OCI-LY7 (cell line): ENCODE results near the gene PLD4. TPM values are rescaled to one million over a fixed set of nuclear protein-coding genes. Genes with fewer than 3 reads are reported as not detected.

Experiments
- BruUV-seq: library from RNA; stranded (reverse); fragments of 400-500 nt; replicated peaks from 2 replicates; lab custom pipeline; 2021; lab: Mats Ljungman, UMichigan
- CTCF ChIA-PET: fragments of 300-600 bp; sonication (Branson Sonifier 250); formaldehyde crosslinking; loops from one replicate; lab custom pipeline; 2022; ENCODE audit warnings: antibody characterized with exemption; ENCODE audit not compliant: unreplicated experiment; lab: Charles Lee
- POLR2A ChIA-PET: fragments of 300-600 bp; sonication (Branson Sonifier 250); formaldehyde crosslinking; loops from one replicate; lab custom pipeline; 2022; ENCODE audit warnings: antibody characterized with exemption; lab: Charles Lee
- DNase-seq: peaks from one replicate; pipeline ENCODE4 v3.0.0-alpha.2; 2015; ENCODE audit warnings: low spot score
- H2AFZ ChIP-seq: fragments of 200-600 bp; sonication (generic), shearing (Covaris generic); 2 replicates; pipeline ENCODE4 v1.6.1; 2014; ENCODE audit warnings: mild to moderate bottlenecking, antibody characterized with exemption, low read length, moderate library complexity
- H3K27ac ChIP-seq: fragments of 200-600 bp; sonication (generic); 2 replicates; pipeline ENCODE4 v1.5.1; 2014; ENCODE audit warnings: mixed run types, low read depth, mild to moderate bottlenecking, moderate library complexity, low read length, inconsistent platforms; ENCODE audit not compliant: poor library complexity, severe bottlenecking
- H3K36me3 ChIP-seq: fragments of 200-600 bp; sonication (generic); 2 replicates; pipeline ENCODE4 v1.6.1; 2014; ENCODE audit warnings: mild to moderate bottlenecking, antibody characterized with exemption, low read length, moderate library complexity, mixed read lengths; ENCODE audit not compliant: insufficient read depth
- H3K4me1 ChIP-seq: fragments of 200-600 bp; sonication (generic); 2 replicates; pipeline ENCODE4 v1.5.1; 2014; ENCODE audit warnings: mild to moderate bottlenecking, low read length; ENCODE audit not compliant: insufficient read depth, poor library complexity, severe bottlenecking
- H3K4me2 ChIP-seq: fragments of 200-600 bp; sonication (generic); 2 replicates; pipeline ENCODE4 v1.6.1; 2014; ENCODE audit warnings: mild to moderate bottlenecking, low read length
- H3K4me3 ChIP-seq: fragments of 200-600 bp; sonication (generic); 2 replicates; pipeline ENCODE4 v1.5.1; 2014; ENCODE audit warnings: mild to moderate bottlenecking, low read depth, low read length; ENCODE audit not compliant: poor library complexity, severe bottlenecking
- H3K79me2 ChIP-seq: fragments of 200-600 bp; sonication (generic); 2 replicates; pipeline ENCODE4 v1.6.1; 2016; ENCODE audit warnings: low read depth, mild to moderate bottlenecking, low read length, moderate library complexity, mixed read lengths; ENCODE audit not compliant: insufficient read depth
- H3K9me2 ChIP-seq: fragments of 200-600 bp; sonication (generic); 2 replicates; pipeline ENCODE4 v1.6.1; 2016; ENCODE audit warnings: mild to moderate bottlenecking, low read length, mixed read lengths; ENCODE audit not compliant: insufficient read depth
- H3K9me3 ChIP-seq: fragments of 200-600 bp; sonication (generic); 2 replicates; pipeline ENCODE4 v1.6.1; 2014; ENCODE audit warnings: mild to moderate bottlenecking, mixed run types, low read length, mixed read lengths
- H4K20me1 ChIP-seq: fragments of 200-600 bp; sonication (generic); 2 replicates; pipeline ENCODE4 v1.6.1; 2014; ENCODE audit warnings: mild to moderate bottlenecking, antibody characterized with exemption, low read length, moderate library complexity, mixed read lengths; ENCODE audit not compliant: insufficient read depth
- EZH2phosphoT487 ChIP-seq: fragments of 200-600 bp; sonication (generic); IDR thresholded peaks from 2 replicates; pipeline ENCODE4 v1.6.1; 2018; ENCODE audit warnings: low read depth, borderline replicate concordance, mild to moderate bottlenecking, mixed run types, antibody characterized with exemption, low read length, moderate library complexity, mixed read lengths
- intact Hi-C: fragments of 100-400 bp; cut with micrococcal nuclease; formaldehyde crosslinking; loops from one replicate; pipeline ENCODE4 v1.10.0; 2022; ENCODE audit not compliant: unreplicated experiment
- total RNA-seq, 2 experiments: library from RNA; depleted of rRNA in 1 of 2; stranded (reverse); fragments of >200 nt in 1 of 2; shearing (Covaris generic) in 1 of 2; gene quantifications; 2 replicates each; pipeline ENCODE4 v1.2.3, GENCODE V29; 2014 to 2022
- TF ChIP-seq, protein P1 (sequence below): fragments of 200-600 bp; sonication (generic); conservative IDR thresholded peaks from 2 replicates; pipeline ENCODE4 v1.5.1; 2014; ENCODE audit warnings: mild to moderate bottlenecking, antibody characterized with exemption, low read length, moderate library complexity, mixed read lengths

The PLD4 gene
- total RNA-seq, 2 experiments from 2014 or later, result 0.66 to 5.1 TPM

DNA sequence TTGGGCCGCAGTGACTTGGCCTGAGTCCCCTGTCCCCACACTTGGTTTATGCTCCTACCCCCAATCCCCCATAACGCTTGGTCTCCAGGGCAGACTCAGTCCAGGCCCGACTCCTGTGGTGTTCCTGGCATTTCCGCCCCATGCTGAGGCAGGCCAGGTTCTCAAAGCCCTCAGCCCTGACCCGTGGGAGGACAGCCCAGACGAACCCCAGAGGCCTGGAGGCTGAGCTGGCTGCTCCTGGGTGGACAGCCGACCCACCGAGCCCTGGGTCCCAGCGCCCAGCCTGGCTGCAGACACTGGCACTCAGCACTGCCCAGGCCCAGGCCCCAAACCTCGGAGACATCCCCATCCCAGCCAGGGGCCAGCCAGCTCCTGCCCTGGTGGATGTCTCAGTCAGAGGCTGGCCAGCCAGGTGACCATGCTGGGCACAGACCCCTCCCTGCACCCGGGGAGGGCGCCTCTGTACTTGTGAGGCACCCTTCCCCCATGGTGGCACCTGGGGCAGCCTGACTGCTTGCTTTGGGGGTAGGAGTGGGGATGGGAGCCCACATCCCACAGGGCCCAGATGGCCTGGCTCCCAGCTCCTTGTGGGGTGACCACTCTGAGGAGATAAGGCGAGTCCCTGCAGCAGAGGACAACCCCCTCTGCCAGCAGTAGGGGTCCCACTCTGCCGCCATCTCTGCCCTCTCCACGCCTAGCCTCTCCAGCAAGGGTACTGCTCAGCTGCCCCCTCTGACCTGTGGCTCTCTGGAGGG, 1.4 kb downstream of the PLD4 start:
- Histone ChIP-seq H3K9me2 (no peaks in the 10 kb centered on the region), H4K20me1 (0 out of 2 replicates have a peak, but pooled peaks cover 4% of the 10 kb centered on the region), H3K36me3 (no peaks in the 10 kb centered on the region), H3K4me2 (peak overlapping the region; percentile 84), H3K79me2 (no peaks in the 10 kb centered on the region), H2AFZ (no peak overlapping the region), H3K4me1 (peaks cover 45% of the 10 kb centered on the region), H3K27ac (no peak overlapping the region), H3K4me3 (peak overlapping the region; percentile 55), H3K9me3 (0 out of 2 replicates have a peak, but pooled peaks cover 7% of the 10 kb centered on the region)
- intact Hi-C loops, result loop anchor here (2.0 kb wide), 1 partner anchor 99 kb away; no protein-coding TSS in a partner anchor
- peak; percentile 14 for DNase-seq
- TF ChIP-seq, protein P1, sequence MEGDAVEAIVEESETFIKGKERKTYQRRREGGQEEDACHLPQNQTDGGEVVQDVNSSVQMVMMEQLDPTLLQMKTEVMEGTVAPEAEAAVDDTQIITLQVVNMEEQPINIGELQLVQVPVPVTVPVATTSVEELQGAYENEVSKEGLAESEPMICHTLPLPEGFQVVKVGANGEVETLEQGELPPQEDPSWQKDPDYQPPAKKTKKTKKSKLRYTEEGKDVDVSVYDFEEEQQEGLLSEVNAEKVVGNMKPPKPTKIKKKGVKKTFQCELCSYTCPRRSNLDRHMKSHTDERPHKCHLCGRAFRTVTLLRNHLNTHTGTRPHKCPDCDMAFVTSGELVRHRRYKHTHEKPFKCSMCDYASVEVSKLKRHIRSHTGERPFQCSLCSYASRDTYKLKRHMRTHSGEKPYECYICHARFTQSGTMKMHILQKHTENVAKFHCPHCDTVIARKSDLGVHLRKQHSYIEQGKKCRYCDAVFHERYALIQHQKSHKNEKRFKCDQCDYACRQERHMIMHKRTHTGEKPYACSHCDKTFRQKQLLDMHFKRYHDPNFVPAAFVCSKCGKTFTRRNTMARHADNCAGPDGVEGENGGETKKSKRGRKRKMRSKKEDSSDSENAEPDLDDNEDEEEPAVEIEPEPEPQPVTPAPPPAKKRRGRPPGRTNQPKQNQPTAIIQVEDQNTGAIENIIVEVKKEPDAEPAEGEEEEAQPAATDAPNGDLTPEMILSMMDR, result peak; percentile 33; the same call in 1 of the 2 replicates
- no peak for TF ChIP-seq EZH2phosphoT487
- POLR2A ChIA-PET, result interaction anchor here (0.6 kb wide), 1 partner anchor 13 kb away, joined by 3 read pairs; no protein-coding TSS in a partner anchor
- CTCF ChIA-PET, result no interaction called here
- BruUV-seq, result no TSS peak

DNA sequence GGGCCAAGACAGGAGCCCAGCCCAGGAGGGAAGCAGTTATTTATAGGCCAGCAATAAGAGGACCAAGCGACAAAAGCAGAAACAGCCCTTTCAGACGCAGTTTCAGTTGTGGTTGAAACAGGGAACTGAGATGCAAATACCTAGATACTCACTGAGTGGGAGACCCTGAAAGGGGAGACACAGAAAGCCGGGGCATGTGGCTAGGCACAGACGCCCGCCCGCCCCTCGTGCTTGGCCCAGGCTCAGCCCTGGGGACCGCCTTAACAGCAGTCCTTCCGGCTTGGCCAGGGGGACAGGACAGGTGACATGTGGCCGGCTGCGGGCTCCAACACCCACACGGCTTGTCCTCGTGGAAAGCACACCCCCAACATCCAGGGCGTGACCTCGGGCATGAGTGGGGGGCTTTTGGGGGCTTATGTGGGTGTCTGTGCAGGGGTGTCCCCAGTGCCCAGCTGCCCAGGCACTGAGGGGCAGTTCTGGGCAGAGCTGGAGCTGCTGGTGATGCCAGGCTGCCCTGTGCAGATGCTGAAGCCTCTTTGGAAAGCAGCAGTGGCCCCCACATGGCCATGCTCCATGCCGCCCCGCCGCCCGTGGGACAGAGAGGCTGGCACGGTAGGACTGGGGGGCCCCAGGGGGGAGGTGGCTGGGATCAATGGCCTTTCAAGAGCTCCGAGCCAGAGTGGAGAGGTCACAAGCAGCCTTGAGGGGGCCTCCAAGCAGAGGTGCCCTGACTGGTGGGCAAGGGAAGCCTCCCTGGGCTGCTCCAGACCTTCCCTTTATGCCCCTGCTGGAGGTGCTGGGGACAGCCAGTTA, 2.1 kb downstream of the PLD4 start:
- no TSS peak for BruUV-seq
- POLR2A ChIA-PET, result interaction anchor here (1.0 kb wide), 1 partner anchor 90 kb away, joined by 3 read pairs; no protein-coding TSS in a partner anchor
- Histone ChIP-seq H3K4me3 (peak overlapping the region; percentile 55), H3K9me3 (0 out of 2 replicates have a peak, but pooled peaks cover 7% of the 10 kb centered on the region), H3K27ac (no peak overlapping the region), H2AFZ (no peak overlapping the region), H4K20me1 (0 out of 2 replicates have a peak, but pooled peaks cover 4% of the 10 kb centered on the region), H3K36me3 (no peaks in the 10 kb centered on the region), H3K4me2 (peak overlapping the region; percentile 84), H3K9me2 (no peaks in the 10 kb centered on the region), H3K79me2 (no peaks in the 10 kb centered on the region), H3K4me1 (peaks cover 45% of the 10 kb centered on the region)
- intact Hi-C loops, result loop anchor here (1.0 to 2.0 kb wide), 2 partner anchors 31 to 100 kb away; no protein-coding TSS in a partner anchor
- no peak for TF ChIP-seq EZH2phosphoT487
- TF ChIP-seq, protein P1, result no peak; the same call in 1 of the 2 replicates
- CTCF ChIA-PET, result no interaction called here
- DNase-seq, result peak; percentile 91
